K562 (cell line): ENCODE measurements around the gene WWC2. TPM values are rescaled to one million over a fixed set of nuclear protein-coding genes. Genes with fewer than 3 reads are reported as not detected.

Source experiments
- ASH1L ChIP-seq: fragments of 450-650 bp; IDR thresholded peaks from 2 replicates; pipeline ENCODE4 v1.6.1; 2018; ENCODE audit warnings: borderline replicate concordance, mild to moderate bottlenecking, low read depth; ENCODE audit not compliant: partially characterized antibody
- CBFA2T3 ChIP-seq: fragments of 450-650 bp; IDR thresholded peaks from 2 replicates; pipeline ENCODE4 v1.6.1; 2017
- EP300 ChIP-seq: IDR thresholded peaks from 2 replicates; pipeline ENCODE4 v1.6.1; 2012; ENCODE audit warnings: low read length, improper control_type of control experiment
- HMGXB4 ChIP-seq: sonication (generic); formaldehyde crosslinking; IDR thresholded peaks from 2 replicates; pipeline ENCODE4 v1.8.1; 2023; ENCODE audit warnings: mild to moderate bottlenecking, missing genetic modification reagents
- MAFG ChIP-seq: fragments of 450-650 bp; conservative IDR thresholded peaks from 2 replicates; pipeline ENCODE4 v1.6.1; 2016; ENCODE audit warnings: missing genetic modification characterization, missing compliant biosample characterization
- MGA ChIP-seq: fragments of 450-650 bp; IDR thresholded peaks from 2 replicates; pipeline ENCODE4 v1.6.1; 2016; ENCODE audit warnings: mild to moderate bottlenecking, moderate library complexity
- NCOA2 ChIP-seq, 2 experiments: fragments of 450-650 bp; IDR thresholded peaks; 2 replicates each; pipeline ENCODE4 v1.6.1; 2018; ENCODE audit warnings: mild to moderate bottlenecking in 2 of 2, moderate library complexity in 1 of 2; ENCODE audit not compliant: partially characterized antibody in 2 of 2
- RCOR1 ChIP-seq, 2 experiments: IDR thresholded peaks; 2 replicates each; pipeline ENCODE4 v1.6.1; 2012; ENCODE audit warnings: low read depth in 2 of 2, low read length in 2 of 2, borderline replicate concordance in 1 of 2, improper control_type of control experiment in 1 of 2
- SRSF3 ChIP-seq: fragments of 200-400 bp; formaldehyde crosslinking; IDR thresholded peaks from 2 replicates; pipeline ENCODE4 v1.6.1; 2016; ENCODE audit warnings: mild to moderate bottlenecking, low read length, moderate library complexity; ENCODE audit not compliant: insufficient read depth
- ZBTB8A ChIP-seq: fragments of 450-650 bp; IDR thresholded peaks from 2 replicates; pipeline ENCODE4 v1.6.1; 2018; ENCODE audit warnings: mild to moderate bottlenecking, moderate library complexity; ENCODE audit not compliant: partially characterized antibody
- ZNF551 ChIP-seq: fragments of 250-450 bp; sonication (Bioruptor Pico); IDR thresholded peaks from 2 replicates; pipeline ENCODE4 v1.5.0; 2021; ENCODE audit warnings: mild to moderate bottlenecking, moderate library complexity
- ZSCAN32 ChIP-seq: fragments of 450-650 bp; formaldehyde crosslinking; IDR thresholded peaks from 2 replicates; pipeline ENCODE4 v1.4.0; 2020; ENCODE audit warnings: mild to moderate bottlenecking, moderate library complexity
- polyA plus RNA-seq, 8 experiments: library from polyadenylated mRNA; depleted of rRNA in 4 of 8; stranded (reverse) in 5 of 8; unstranded in 3 of 8; fragments of >200 nt; fragmentation: Nextera tagmentation in 2 of 8; fragmentation: Illumina TruSeq in 1 of 8; extraction: Ambion mirVana in 2 of 8; extraction: Trizol in 1 of 8; gene quantifications; 2 replicates each; pipeline versions ENCODE4 v1.2.1 to v1.2.3, GENCODE V29; 2011 to 2014; ENCODE audit warnings: inconsistent platforms in 1 of 8, missing spikeins in 1 of 8
- total RNA-seq, 7 experiments: library from RNA; depleted of rRNA in 6 of 7; stranded (reverse); fragments of >200 nt in 6 of 7; fragmentation: Illumina TruSeq in 2 of 7; extraction: Trizol in 2 of 7; gene quantifications; 2 replicates each; pipeline versions ENCODE4 v1.2.1 to v1.2.3, GENCODE V29; 2011 to 2021; ENCODE audit warnings: low replicate concordance in 1 of 7
- TF ChIP-seq, protein P1 (sequence below): sonication (generic); formaldehyde crosslinking; IDR thresholded peaks from 2 replicates; pipeline ENCODE4 v1.8.0; 2022; ENCODE audit warnings: mild to moderate bottlenecking, missing genetic modification reagents

Gene WWC2
- total and polyA plus RNA-seq, 9 of the 15 experiments (the other 6 are each of a cell fraction or from before 2014, with no cell fraction given): 3.7 to 39.4 (median 19.6) TPM

DNA sequence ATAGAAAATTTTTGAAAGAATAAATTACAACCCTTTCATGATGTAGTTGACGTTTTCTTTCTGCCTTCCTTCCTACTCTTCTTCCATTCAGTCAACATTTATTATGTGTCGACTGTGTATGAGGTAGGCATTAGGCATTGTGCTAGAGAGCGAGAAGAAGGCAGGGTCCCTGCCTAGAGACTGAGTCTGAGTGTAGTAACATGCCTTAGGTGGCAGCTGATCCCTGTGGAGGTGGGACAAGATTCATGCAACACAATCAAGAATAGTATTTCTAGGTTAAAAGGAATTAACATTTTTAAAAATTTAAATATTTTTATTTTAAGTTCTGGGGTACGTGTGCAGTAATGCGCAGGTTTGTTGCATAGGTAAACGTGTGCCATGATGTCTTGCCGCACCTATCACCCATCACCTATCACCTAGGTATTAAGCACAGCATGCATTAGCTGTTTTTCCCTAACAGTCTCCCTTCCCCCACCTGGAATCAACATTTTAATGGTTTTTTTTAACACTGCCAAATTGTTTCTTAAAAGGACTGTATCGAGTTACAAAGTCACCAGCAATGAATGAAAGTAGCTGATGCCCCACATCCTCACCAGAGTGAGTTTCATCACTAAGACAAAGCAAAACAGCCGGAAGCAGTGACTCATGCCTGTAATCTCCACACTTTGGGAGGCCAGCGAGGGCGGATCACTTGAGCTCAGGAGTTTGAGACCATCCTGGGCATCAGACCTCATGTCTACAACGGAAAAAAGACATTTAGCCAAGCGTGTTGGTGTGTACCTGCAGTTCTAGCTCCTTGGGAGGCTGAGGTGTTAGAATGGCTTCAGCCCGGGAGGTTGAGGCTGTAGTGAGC, 84.0 kb downstream of the WWC2 start (continued):
- TF ChIP-seq ASH1L: no peak
- no peak for TF ChIP-seq NCOA2 (IDR thresholded peaks at IDR 0.05; ENCODE audit: partially characterized antibody in 2 of 2)
- TF ChIP-seq SRSF3: no peak
- TF ChIP-seq, protein P1, sequence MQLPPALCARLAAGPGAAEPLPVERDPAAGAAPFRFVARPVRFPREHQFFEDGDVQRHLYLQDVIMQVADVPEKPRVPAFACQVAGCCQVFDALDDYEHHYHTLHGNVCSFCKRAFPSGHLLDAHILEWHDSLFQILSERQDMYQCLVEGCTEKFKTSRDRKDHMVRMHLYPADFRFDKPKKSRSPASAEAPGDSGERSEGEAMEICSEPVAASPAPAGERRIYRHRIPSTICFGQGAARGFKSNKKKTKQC: no peak
- peak; percentile 29; the same call in 1 of the 2 replicates for TF ChIP-seq MAFG
- TF ChIP-seq ZSCAN32 (CRISPR knock-in tag): no peak
- TF ChIP-seq RCOR1 (IDR thresholded peaks at IDR 0.05; ENCODE audit: borderline replicate concordance in 1 of 2, low read depth in 2 of 2, low read length in 2 of 2): peak in 1 of 2 experiments; percentile 91; a peak in 2 of 4 replicates
- peak; percentile 58 for TF ChIP-seq CBFA2T3
- no peak for TF ChIP-seq ZNF551 (CRISPR knock-in tag)
- no peak for TF ChIP-seq ZBTB8A
- TF ChIP-seq EP300: peak; percentile 68
- TF ChIP-seq MGA: peak; percentile 27; the same call in 1 of the 2 replicates
- TF ChIP-seq HMGXB4 (CRISPR knock-in tag): no peak
